ENCODE measurements around the gene TBXA2R. TPM values are rescaled to one million over a fixed set of nuclear protein-coding genes. Genes with fewer than 3 reads are reported as not detected.

TBXA2R gene
- total and polyA plus RNA-seq, 2 of the 4 experiments (the other 2 are of a cell fraction) = 0.36 to 2.3 TPM

DNA sequence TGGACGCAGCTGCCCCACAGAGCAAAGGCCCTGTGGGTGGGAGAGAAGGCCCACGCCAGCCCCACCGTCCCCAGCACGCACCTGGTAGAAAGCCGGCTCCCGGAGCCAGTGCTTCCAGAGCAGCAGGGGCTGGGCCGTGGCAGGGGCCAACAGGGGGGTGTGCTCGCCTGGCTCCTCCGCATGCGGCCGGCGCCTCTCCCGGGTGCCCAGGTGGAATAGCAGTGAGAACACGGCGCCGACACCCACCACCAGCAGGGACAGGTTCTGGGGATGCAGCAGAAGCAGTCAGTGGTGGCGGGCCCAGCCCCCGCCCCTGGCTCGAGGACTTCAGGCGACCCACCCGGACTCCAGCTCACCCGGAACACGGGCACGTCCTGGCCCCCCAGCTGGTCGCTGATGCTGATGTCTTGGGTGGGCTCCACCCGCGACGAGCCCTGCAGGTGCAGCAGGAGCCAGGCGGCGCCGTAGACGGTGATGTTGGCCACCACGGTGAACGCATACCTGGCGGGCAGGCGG, 58.9 kb downstream of the TBXA2R start:
- H3K14ac ChIP-seq (replicated peaks; ENCODE audit: low read depth, low read length) = no peak overlapping the region
- DNase-seq (no peak), ATAC-seq (ENCODE audit: low read depth) (no peak)
- dilution Hi-C loops (cut with HindIII; ENCODE audit: low sequenced_read_pairs, unreplicated experiment) (no loop called here), in situ Hi-C loops (cut with MboI; ENCODE audit: low sequenced_read_pairs) (no loop called here), intact Hi-C loops (cut with micrococcal nuclease) (no loop called here)
- no peak overlapping the region for H3K4ac ChIP-seq (ENCODE audit: low read depth, low read length)
- no peak overlapping the region for H2BK5ac ChIP-seq (ENCODE audit: low read depth, low read length, poor library complexity, severe bottlenecking)
- H3K4me1 ChIP-seq (ENCODE audit: control insufficient read depth, insufficient read depth, low read length) = peaks cover 1% of the 10 kb centered on the region; the same call in 1 of the 2 replicates
- no peak overlapping the region for H3K27ac ChIP-seq (ENCODE audit: insufficient read depth, low read length)
- ChIA-PET POLR2A (ENCODE audit: unreplicated experiment) (no interaction called here), CTCF (no interaction called here)
- no peak overlapping the region for H2AFZ ChIP-seq (replicated peaks; ENCODE audit: low read length, poor library complexity)
- no peak overlapping the region for H4K8ac ChIP-seq (ENCODE audit: low read depth in 2 of 2, low read length in 2 of 2)
- H2BK15ac ChIP-seq (ENCODE audit: low read depth, low read length) = no peak overlapping the region
- H2AK9ac ChIP-seq (replicated peaks; ENCODE audit: low read depth, low read length, poor library complexity) = no peak overlapping the region
- BruUV-seq (replicated peaks) = no TSS peak
- H3K23ac ChIP-seq (ENCODE audit: low read depth, low read length) = no peak overlapping the region
- peaks cover 36% of the 10 kb centered on the region for H4K20me1 ChIP-seq (ENCODE audit: insufficient read depth, low read length)
- H3K4me2 ChIP-seq (ENCODE audit: low read depth, low read length) = no peak overlapping the region
- H2BK20ac ChIP-seq (ENCODE audit: low read depth, low read length) = no peak overlapping the region
- H3K9ac ChIP-seq (ENCODE audit: low read depth, low read length) = no peak overlapping the region
- peaks cover 8 to 29% of the 10 kb centered on the region in 2 experiments for H3K79me1 ChIP-seq (ENCODE audit: low read depth in 1 of 2, low read length in 2 of 2)
- no peak overlapping the region for H4K5ac ChIP-seq (ENCODE audit: low read depth, low read length)
- H3K27me3 ChIP-seq (ENCODE audit: control insufficient read depth, insufficient read depth, low read length) = no peaks in the 10 kb centered on the region
- TF ChIP-seq, protein P1, sequence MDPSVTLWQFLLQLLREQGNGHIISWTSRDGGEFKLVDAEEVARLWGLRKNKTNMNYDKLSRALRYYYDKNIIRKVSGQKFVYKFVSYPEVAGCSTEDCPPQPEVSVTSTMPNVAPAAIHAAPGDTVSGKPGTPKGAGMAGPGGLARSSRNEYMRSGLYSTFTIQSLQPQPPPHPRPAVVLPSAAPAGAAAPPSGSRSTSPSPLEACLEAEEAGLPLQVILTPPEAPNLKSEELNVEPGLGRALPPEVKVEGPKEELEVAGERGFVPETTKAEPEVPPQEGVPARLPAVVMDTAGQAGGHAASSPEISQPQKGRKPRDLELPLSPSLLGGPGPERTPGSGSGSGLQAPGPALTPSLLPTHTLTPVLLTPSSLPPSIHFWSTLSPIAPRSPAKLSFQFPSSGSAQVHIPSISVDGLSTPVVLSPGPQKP (IDR thresholded peaks at IDR 0.05; ENCODE audit: borderline replicate concordance, low read depth, low read length) = no peak
- no peak for TF ChIP-seq POLR2A (IDR thresholded peaks at IDR 0.05; ENCODE audit: low read depth, low read length)
- no peak for TF ChIP-seq NFE2L2 (IDR thresholded peaks at IDR 0.05; ENCODE audit: low read depth, low read length)
- TF ChIP-seq, protein P2, sequence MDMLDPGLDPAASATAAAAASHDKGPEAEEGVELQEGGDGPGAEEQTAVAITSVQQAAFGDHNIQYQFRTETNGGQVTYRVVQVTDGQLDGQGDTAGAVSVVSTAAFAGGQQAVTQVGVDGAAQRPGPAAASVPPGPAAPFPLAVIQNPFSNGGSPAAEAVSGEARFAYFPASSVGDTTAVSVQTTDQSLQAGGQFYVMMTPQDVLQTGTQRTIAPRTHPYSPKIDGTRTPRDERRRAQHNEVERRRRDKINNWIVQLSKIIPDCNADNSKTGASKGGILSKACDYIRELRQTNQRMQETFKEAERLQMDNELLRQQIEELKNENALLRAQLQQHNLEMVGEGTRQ (IDR thresholded peaks at IDR 0.05; ENCODE audit: low read depth, low read length) = no peak
- no peak for TF ChIP-seq CHD1 (IDR thresholded peaks at IDR 0.05; ENCODE audit: low read depth, low read length)
- no peak for TF ChIP-seq MXI1 (IDR thresholded peaks at IDR 0.05; ENCODE audit: borderline replicate concordance, low read depth, low read length)
- no peaks in the 10 kb centered on the region for H3K9me1 ChIP-seq (ENCODE audit: insufficient read depth, low read length)
- WGBS, 2 experiments (ENCODE audit: extremely low coverage in 2 of 2, insufficient read length in 1 of 2) = 89% methylated on average over 33 of the region's 36 CpGs; no CpG with 5 or more reads in 1 of the 2 experiments
- no peak overlapping the region for H2BK120ac ChIP-seq (ENCODE audit: low read depth, low read length)
- H2AK5ac ChIP-seq (ENCODE audit: low read depth, low read length) = no peak overlapping the region
- H4K91ac ChIP-seq (ENCODE audit: insufficient read depth, low read depth, low read length) = no peak overlapping the region
- H3K56ac ChIP-seq (ENCODE audit: extremely low read depth, insufficient read depth, low read length) = no peak overlapping the region
- peaks cover 32% of the 10 kb centered on the region for H3K36me3 ChIP-seq (ENCODE audit: control insufficient read depth, insufficient read depth, low read length)
- H3K18ac ChIP-seq (ENCODE audit: low read depth, low read length) = no peak overlapping the region
- H3K9me3 ChIP-seq (ENCODE audit: control insufficient read depth, insufficient read depth, low read length) = no peaks in the 10 kb centered on the region
- H3K4me3 ChIP-seq (ENCODE audit: insufficient read depth, low read depth, low read length) = no peak overlapping the region
